ENCODE results near the gene RNF123.

GRCh38 chr3:49747792-49748480, 58.6 kb downstream of the RNF123 start:
- TF ChIP-seq CTCF (IDR thresholded peaks at IDR 0.05): no peak
- TF ChIP-seq TAF1 (IDR thresholded peaks at IDR 0.05; ENCODE audit: borderline replicate concordance, low read depth, low read length): no peak
- TF ChIP-seq EZH2phosphoT487 (IDR thresholded peaks at IDR 0.05; ENCODE audit: borderline replicate concordance, low read depth): no peak
- no peak for TF ChIP-seq MXI1 (IDR thresholded peaks at IDR 0.05; ENCODE audit: low read depth, low read length)
- no peak for TF ChIP-seq REST (IDR thresholded peaks at IDR 0.05; ENCODE audit: low read depth, low read length)
- no peak for TF ChIP-seq SIN3A (IDR thresholded peaks at IDR 0.05; ENCODE audit: borderline replicate concordance, low read depth, low read length)
- no peak for TF ChIP-seq RFX5 (IDR thresholded peaks at IDR 0.05; ENCODE audit: low read length)
- no peak for TF ChIP-seq FOXM1 (IDR thresholded peaks at IDR 0.05; ENCODE audit: low read depth)
- TF ChIP-seq EP300 (IDR thresholded peaks at IDR 0.05; ENCODE audit: borderline replicate concordance in 1 of 2, low read depth in 1 of 2, low read length in 1 of 2): no peak
- TF ChIP-seq RXRA (IDR thresholded peaks at IDR 0.05; ENCODE audit: borderline replicate concordance, low read depth): no peak

Measured in SK-N-SH (cell line).